GM21723 (cell line): Measurements from ENCODE around the gene RGS12.

ENCODE experiments used
- ATAC-seq: cut with Tn5 transposase; IDR thresholded peaks from one replicate; pipeline ENCODE4 v1.9.1; 2021; ENCODE audit warnings: mild to moderate bottlenecking, moderate library complexity; ENCODE audit not compliant: unreplicated experiment

RGS12 gene

GRCh38 chr4:3307891-3308575 is 15.2 kb downstream of the RGS12 start:
- ATAC-seq: no peak

GRCh38 chr4:3308691-3309090 is 15.9 kb downstream of the RGS12 start:
- ATAC-seq: no peak

- no peak for ATAC-seq
Measured at GRCh38 chr4:3310301-3311094, 17.7 kb downstream of the RGS12 start.

- no peak for ATAC-seq
Measured at GRCh38 chr4:3311095-3311372, 18.2 kb downstream of the RGS12 start.

GRCh38 chr4:3311489-3312171 is 18.8 kb downstream of the RGS12 start:
- ATAC-seq: no peak

GRCh38 chr4:3312362-3312761 is 19.5 kb downstream of the RGS12 start:
- ATAC-seq: no peak

- no peak for ATAC-seq
Measured at GRCh38 chr4:3313139-3313538, 20.3 kb downstream of the RGS12 start.

GRCh38 chr4:3313556-3314228 is 20.9 kb downstream of the RGS12 start:
- no peak for ATAC-seq

GRCh38 chr4:3314706-3315260 is 22.0 kb downstream of the RGS12 start:
- ATAC-seq: no peak

GRCh38 chr4:3315566-3315965 is 22.7 kb downstream of the RGS12 start:
- no peak for ATAC-seq

- ATAC-seq: no peak
Measured at GRCh38 chr4:3316146-3316545, 23.3 kb downstream of the RGS12 start.

- no peak for ATAC-seq
Measured at GRCh38 chr4:3317011-3317655, 24.3 kb downstream of the RGS12 start.

GRCh38 chr4:3317656-3318211 is 24.9 kb downstream of the RGS12 start:
- ATAC-seq: no peak

GRCh38 chr4:3318561-3319021 is 25.8 kb downstream of the RGS12 start:
- no peak for ATAC-seq

- no peak for ATAC-seq
Measured at GRCh38 chr4:3320361-3321023, 27.7 kb downstream of the RGS12 start.

GRCh38 chr4:3321295-3321889 is 28.6 kb downstream of the RGS12 start:
- ATAC-seq: no peak

- ATAC-seq: no peak
Measured at GRCh38 chr4:3322059-3322550, 29.3 kb downstream of the RGS12 start.

- ATAC-seq: no peak
Measured at GRCh38 chr4:3323071-3323481, 30.3 kb downstream of the RGS12 start.
